SJCRH30 (cell line): ENCODE results near the gene CXCR5. TPM values are rescaled to one million over a fixed set of nuclear protein-coding genes. Genes with fewer than 3 reads are reported as not detected.

Experiments
- DNase-seq, 2 experiments: peaks; one replicate each; pipeline ENCODE4 v3.0.0-alpha.2; 2015 to 2020
- H3K27ac ChIP-seq: fragments of 250-450 bp; sonication (Bioruptor Pico); 2 replicates; pipeline ENCODE4 v1.5.1; 2020; ENCODE audit warnings: mild to moderate bottlenecking, moderate library complexity
- H3K27me3 ChIP-seq: fragments of 250-450 bp; sonication (Bioruptor Pico); 2 replicates; pipeline ENCODE4 v1.5.1; 2020; ENCODE audit warnings: mild to moderate bottlenecking, moderate library complexity
- H3K36me3 ChIP-seq: fragments of 250-450 bp; sonication (Bioruptor Pico); 2 replicates; pipeline ENCODE4 v1.5.1; 2020; ENCODE audit warnings: mild to moderate bottlenecking, moderate library complexity
- H3K4me1 ChIP-seq: fragments of 250-450 bp; sonication (Bioruptor Pico); 2 replicates; pipeline ENCODE4 v1.5.1; 2020; ENCODE audit warnings: mild to moderate bottlenecking, moderate library complexity
- H3K4me3 ChIP-seq: fragments of 250-450 bp; sonication (Bioruptor Pico); 2 replicates; pipeline ENCODE4 v1.5.1; 2020; ENCODE audit warnings: mild to moderate bottlenecking, moderate library complexity
- H3K9me3 ChIP-seq: fragments of 250-450 bp; sonication (Bioruptor Pico); replicated peaks from 2 replicates; pipeline ENCODE4 v1.5.1; 2020; ENCODE audit warnings: mild to moderate bottlenecking, moderate library complexity
- total RNA-seq: library from RNA; depleted of rRNA; stranded (reverse); fragments of >200 nt; shearing (Covaris generic); gene quantifications from 2 replicates; pipeline ENCODE4 v1.2.3, GENCODE V29; 2014

The CXCR5 gene
- total RNA-seq, 1 experiment from 2014 or later: not detected

DNA sequence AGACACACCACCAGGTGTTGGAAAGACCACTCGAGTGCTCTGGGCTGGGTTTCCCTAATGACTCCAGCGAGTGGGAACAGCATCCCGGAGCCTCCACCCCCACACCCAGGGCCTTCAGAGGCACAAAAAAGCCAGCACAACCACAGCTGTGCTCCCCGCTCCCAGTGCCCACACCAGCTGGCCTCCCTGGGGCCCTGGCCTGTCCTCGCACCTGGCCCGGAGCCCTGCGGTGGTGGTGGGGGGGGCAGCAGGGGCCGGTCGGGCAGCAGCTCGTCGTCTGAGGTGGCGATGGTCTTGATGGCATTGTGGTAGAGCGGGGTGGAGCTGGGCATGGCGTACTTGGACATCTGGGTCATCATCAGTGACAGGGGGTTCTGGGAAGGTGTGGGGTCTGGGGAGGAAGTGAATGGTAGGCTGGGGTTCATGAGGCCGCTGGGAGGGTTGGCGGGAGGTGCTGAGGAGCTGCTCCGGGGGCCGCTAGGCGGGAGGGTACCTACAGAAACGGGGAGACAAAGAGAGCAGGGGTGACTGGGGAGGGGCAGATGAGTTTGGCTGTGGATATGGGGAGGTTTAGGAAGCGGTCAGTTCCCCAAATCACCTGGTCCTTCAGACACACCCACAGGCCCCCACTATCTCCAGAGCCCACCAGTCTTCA is 16.1 kb downstream of the CXCR5 start:
- H3K27ac ChIP-seq: no peak overlapping the region
- H3K27me3 ChIP-seq: no peaks in the 10 kb centered on the region
- peak; percentile 39 to 50 for DNase-seq
- no peaks in the 10 kb centered on the region for H3K9me3 ChIP-seq
- H3K36me3 ChIP-seq: no peaks in the 10 kb centered on the region
- no peaks in the 10 kb centered on the region for H3K4me1 ChIP-seq
- H3K4me3 ChIP-seq: no peak overlapping the region

DNA sequence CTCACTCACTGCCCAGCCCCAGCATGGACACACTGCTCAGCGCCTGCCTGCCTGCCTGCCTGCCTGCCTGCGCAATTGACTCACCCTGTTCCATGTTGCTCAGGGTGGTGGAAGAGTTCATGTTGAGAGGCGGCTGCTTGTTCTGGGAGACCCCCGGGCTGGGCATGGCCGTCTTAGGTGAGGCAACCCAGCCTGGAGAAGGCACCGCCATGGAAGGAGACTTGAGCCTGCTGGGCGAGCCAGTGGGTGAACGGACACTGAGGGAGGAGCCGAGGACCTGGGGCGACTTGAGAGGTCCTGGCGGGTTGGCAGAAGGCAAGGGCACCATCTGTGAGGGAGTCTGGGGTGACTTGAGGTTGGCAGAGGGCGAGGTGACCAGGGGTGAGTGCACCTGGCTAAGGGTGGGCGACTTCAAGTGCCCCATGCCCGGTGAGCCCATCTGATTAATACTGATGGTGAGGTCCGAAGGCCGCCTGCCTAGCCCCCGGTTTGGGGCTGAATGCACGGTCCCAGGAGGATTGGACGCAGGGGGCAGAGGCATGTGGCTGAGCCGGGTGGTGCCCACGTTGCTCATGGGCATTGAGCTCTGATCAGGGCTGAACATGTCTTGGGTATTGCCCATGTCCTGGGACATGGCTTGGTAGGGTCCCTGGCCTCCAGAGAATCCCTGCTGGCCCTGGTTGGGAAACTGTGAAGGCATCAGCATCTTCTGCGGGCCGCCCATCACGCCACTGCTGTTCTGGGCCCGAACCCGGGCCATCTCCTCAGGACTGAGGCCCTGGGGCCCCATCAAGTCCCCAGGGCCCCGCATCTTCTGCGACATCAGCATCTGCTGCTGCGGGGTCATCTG is 17.1 kb downstream of the CXCR5 start:
- no peaks in the 10 kb centered on the region for H3K9me3 ChIP-seq
- H3K4me3 ChIP-seq: no peak overlapping the region
- H3K27ac ChIP-seq: no peak overlapping the region
- no peaks in the 10 kb centered on the region for H3K36me3 ChIP-seq
- no peaks in the 10 kb centered on the region for H3K27me3 ChIP-seq
- no peaks in the 10 kb centered on the region for H3K4me1 ChIP-seq
- DNase-seq: no peak

DNA sequence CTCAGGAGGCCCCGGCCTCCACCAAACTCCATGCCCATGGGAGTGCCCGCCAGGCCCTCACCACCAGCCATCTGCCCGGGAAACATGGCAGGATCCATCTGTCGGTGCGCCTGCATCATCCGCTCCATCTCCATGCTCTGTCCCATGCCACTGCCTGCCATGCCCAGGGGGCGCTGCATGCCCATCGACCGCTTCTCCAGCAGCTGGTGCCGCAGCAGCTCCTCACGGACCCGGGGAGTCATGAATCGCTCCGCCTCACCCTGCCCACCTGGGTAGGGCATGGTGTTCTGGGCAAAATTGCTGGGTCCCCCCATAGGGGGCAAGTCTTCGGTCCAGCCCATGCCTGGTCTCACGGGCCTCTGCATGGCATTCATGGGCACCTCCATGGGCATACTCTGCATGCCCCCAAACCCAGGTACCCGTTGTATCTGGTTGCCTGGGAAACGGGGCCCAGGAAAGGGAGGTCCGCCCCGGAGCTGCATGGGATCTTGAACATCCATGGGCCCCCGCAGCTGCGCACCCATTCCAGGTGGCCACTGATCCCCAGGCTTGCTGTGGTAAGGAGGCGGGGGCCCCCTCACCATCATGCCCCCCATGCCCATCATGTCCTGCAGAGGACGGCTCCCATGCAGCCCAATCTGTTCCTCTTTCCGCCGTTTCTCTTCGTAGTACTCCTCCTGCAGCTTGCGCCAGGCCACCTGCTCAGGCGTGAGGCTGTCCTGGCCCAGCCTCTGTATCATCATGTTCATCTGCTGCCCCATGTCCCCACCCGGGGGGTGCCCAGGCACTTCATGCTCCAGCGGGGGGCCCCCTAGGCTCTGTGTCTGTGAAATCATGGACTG is 18.0 kb downstream of the CXCR5 start:
- H3K36me3 ChIP-seq: no peaks in the 10 kb centered on the region
- no peak for DNase-seq
- no peak overlapping the region for H3K27ac ChIP-seq
- H3K27me3 ChIP-seq: no peaks in the 10 kb centered on the region
- no peaks in the 10 kb centered on the region for H3K4me1 ChIP-seq
- H3K9me3 ChIP-seq: no peaks in the 10 kb centered on the region
- no peak overlapping the region for H3K4me3 ChIP-seq

GRCh38 chr11:118902336-118903203 is 18.9 kb downstream of the CXCR5 start:
- Histone ChIP-seq H3K4me3 (no peak overlapping the region), H3K27me3 (no peaks in the 10 kb centered on the region), H3K4me1 (no peaks in the 10 kb centered on the region), H3K36me3 (no peaks in the 10 kb centered on the region), H3K27ac (no peak overlapping the region), H3K9me3 (no peaks in the 10 kb centered on the region)
- no peak for DNase-seq

DNA sequence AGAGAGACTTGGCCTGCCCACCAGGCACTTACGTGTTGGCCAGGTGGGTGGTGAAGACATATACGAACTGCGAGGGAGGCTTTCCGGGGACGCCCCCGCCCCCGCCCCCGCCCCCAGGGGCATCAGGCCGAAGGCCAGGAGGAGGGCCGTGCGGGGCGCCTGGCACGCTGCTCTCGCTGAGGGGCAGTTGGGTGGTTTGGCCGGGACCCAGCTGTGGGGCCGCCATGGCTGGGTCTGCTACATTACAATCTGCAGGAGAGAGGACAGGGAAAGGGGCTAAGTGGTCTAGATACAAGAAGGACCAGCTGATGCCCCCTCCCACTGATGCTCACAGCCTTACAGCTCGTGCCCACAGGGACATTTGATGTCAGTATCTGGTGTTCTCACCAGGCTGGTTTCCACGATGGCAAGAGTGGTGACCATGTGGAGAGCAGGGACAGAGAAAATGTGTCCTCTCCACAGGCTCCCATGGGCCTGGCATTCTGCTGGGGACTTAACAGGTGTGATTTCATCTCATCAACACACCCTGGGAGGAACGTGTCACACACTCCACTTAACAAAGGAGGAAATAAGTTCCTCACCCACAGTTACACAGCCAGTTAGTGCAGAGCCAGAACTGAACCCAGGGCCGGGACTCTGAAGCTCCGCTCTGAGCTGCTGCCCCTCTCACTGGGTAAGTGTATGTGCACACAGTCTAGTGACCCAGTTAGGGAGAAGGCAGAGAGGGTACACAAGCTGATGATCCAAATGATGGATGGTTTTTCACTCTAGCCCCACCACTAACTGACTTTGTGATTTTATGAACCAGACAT is 19.7 kb downstream of the CXCR5 start:
- H3K4me1 ChIP-seq: peaks cover 2% of the 10 kb centered on the region; the same call in 1 of the 2 replicates
- H3K27ac ChIP-seq: no peak overlapping the region
- H3K4me3 ChIP-seq: no peak overlapping the region
- H3K36me3 ChIP-seq: no peaks in the 10 kb centered on the region
- H3K9me3 ChIP-seq: no peaks in the 10 kb centered on the region
- no peak for DNase-seq
- H3K27me3 ChIP-seq: no peaks in the 10 kb centered on the region

GRCh38 chr11:118907051-118908042 is 23.7 kb downstream of the CXCR5 start:
- Histone ChIP-seq H3K27ac (no peak overlapping the region), H3K36me3 (no peaks in the 10 kb centered on the region), H3K9me3 (no peaks in the 10 kb centered on the region), H3K4me1 (peaks cover 34% of the 10 kb centered on the region), H3K27me3 (no peaks in the 10 kb centered on the region), H3K4me3 (no peak overlapping the region)
- peak; percentile 60 to 85 for DNase-seq

DNA sequence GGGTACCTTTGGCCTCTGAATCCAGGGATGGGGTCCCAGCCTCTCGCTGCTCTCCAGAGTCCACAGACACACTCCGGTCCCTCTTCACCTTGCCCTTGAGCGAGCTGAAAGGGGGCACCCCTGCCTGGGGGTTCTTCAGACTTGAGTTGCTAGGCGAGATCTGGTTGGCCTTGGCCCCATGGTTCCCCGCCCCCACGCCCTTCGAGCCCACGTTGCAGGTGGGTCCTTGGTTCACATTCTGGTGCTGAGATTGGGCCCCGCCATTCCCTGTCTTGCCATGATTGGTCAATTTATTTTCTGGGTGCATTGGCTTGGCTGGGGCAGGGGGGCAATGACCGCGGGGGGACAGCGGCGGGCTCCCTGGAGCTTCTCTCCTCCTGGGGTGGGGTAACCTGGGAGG is 24.6 kb downstream of the CXCR5 start:
- no peaks in the 10 kb centered on the region for H3K36me3 ChIP-seq
- H3K9me3 ChIP-seq: no peaks in the 10 kb centered on the region
- H3K27ac ChIP-seq: no peak overlapping the region
- DNase-seq: no peak
- H3K4me1 ChIP-seq: peaks cover 43% of the 10 kb centered on the region
- H3K4me3 ChIP-seq: no peak overlapping the region
- H3K27me3 ChIP-seq: no peaks in the 10 kb centered on the region

GRCh38 chr11:118908901-118909618 is 25.4 kb downstream of the CXCR5 start:
- H3K9me3 ChIP-seq: no peaks in the 10 kb centered on the region
- peaks cover 49% of the 10 kb centered on the region for H3K4me1 ChIP-seq
- H3K4me3 ChIP-seq: peak overlapping the region; percentile 56
- H3K36me3 ChIP-seq: no peaks in the 10 kb centered on the region
- DNase-seq: peak; percentile 88 to 89
- peak overlapping the region; percentile 92 for H3K27ac ChIP-seq
- no peaks in the 10 kb centered on the region for H3K27me3 ChIP-seq

DNA sequence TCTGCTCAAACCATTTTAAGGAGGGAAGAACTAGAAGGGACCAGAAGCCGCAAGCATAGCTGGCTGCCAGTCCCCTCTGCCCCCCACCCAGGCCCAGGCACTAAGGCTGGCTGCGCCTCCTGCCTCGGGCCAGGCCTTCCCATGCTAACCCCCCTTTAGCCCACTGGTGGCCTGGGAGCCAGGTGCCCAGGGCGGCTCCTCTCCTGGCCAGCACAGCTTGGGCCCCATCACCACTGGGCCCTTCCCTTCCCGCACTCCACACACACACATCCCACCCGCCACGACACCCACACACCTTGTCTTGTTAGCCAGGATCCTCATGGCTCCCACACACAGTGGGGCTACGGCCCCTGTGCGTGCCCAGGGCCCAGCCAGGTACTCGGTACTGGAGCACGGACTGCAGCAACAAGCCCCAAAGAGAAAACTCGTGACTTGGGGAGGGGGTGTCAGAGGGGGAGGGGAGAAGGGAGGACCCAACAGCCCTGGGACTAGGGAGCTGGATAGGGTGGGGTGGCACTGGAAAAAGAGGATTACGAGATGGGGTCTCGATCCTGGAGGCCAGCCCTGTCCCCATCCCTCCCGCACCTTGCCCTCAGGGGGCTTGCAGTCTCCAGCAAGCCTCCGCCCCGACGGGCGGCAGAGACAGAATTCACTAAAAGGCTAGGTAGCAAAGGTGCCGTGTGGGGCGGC is 26.1 kb downstream of the CXCR5 start:
- Histone ChIP-seq H3K9me3 (no peaks in the 10 kb centered on the region), H3K4me1 (peaks cover 56% of the 10 kb centered on the region), H3K4me3 (peak overlapping the region; percentile 56), H3K27ac (peak overlapping the region; percentile 92), H3K27me3 (no peaks in the 10 kb centered on the region), H3K36me3 (no peaks in the 10 kb centered on the region)
- no peak for DNase-seq

DNA sequence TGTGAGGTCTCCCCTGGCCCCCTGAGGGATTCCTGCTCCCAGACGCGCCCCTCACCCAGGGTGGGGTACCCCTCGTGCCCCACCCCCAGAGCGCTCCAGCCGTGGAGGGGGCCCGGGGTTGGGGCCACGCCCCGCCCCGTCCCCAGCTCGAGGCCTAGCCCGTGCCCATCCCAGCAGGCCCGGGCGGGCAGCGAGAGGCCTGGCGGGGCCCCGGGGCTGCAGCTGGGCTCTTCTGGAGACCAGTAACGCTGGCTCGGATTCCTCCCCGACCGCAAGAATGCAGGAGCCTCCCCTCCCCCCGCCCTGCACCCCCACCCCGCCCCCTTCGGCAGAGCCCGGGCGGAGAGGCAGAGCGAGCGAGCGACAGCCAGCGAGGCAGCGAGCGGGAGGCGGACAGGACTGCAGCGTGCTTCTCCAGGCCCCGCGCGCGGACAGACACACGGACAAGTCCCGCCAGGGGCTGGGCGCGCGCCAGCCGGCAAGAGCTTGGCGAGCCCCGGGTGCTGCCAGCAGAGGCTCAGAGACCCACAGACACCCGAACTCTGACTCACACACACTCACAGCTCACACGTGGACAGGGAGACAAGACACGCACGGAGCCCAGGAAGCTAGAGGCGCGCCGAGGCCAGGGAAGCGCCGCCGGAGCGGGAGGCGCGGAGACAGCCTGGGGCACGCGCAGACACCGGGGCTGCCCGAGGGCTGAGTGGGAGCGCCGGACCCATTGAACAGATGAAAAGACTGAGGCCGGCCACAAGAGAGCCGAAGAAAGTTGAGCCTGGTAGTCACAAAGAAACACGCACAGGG is 26.8 kb downstream of the CXCR5 start:
- Histone ChIP-seq H3K4me3 (peak overlapping the region; percentile 56), H3K4me1 (peaks cover 64% of the 10 kb centered on the region), H3K9me3 (no peaks in the 10 kb centered on the region), H3K27ac (peak overlapping the region; percentile 92), H3K36me3 (no peaks in the 10 kb centered on the region), H3K27me3 (no peaks in the 10 kb centered on the region)
- DNase-seq: peak; percentile 86 to 87
